NCI-H1105 (cell line): ENCODE data around the gene FAM118B.

ENCODE experiments used
- DNase-seq: peaks from one replicate; lab custom pipeline; 2025; lab: John Stamatoyannopoulos, UW

The FAM118B gene

GRCh38 chr11:126211236-126212088, at the start of gene FAM118B, which contains the start of gene RPUSD4:
FAM118B (plus strand) TSS chr11:126211782; CDS start chr11:126235002, 23,220 bp downstream.
RPUSD4 (minus strand) TSS chr11:126211650; CDS start chr11:126211638, 12 bp downstream.
- DNase-seq, result peak; percentile 99

GRCh38 chr11:126162306-126163030, 49.1 kb upstream of the FAM118B start:
- no peak for DNase-seq

GRCh38 chr11:126163074-126163700, 48.4 kb upstream of the FAM118B start:
- no peak for DNase-seq

- no peak for DNase-seq
Measured at GRCh38 chr11:126163779-126164178, 47.8 kb upstream of the FAM118B start.

GRCh38 chr11:126164781-126165180, 46.8 kb upstream of the FAM118B start:
- DNase-seq, result no peak

GRCh38 chr11:126165311-126165720, 46.3 kb upstream of the FAM118B start:
- no peak for DNase-seq

- no peak for DNase-seq
Measured at GRCh38 chr11:126165757-126166156, 45.8 kb upstream of the FAM118B start.

- no peak for DNase-seq
Measured at GRCh38 chr11:126166413-126166812, 45.2 kb upstream of the FAM118B start.

GRCh38 chr11:126167488-126167887, 44.1 kb upstream of the FAM118B start:
- no peak for DNase-seq

GRCh38 chr11:126169291-126169690, 42.3 kb upstream of the FAM118B start:
- no peak for DNase-seq

- no peak for DNase-seq
Measured at GRCh38 chr11:126172596-126173038, 39.0 kb upstream of the FAM118B start.

- DNase-seq, result no peak
Measured at GRCh38 chr11:126173257-126173656, 38.3 kb upstream of the FAM118B start.

GRCh38 chr11:126174816-126175215, 36.8 kb upstream of the FAM118B start:
- DNase-seq, result no peak

- no peak for DNase-seq
Measured at GRCh38 chr11:126175393-126175792, 36.2 kb upstream of the FAM118B start.

- no peak for DNase-seq
Measured at GRCh38 chr11:126176853-126177470, 34.6 kb upstream of the FAM118B start.

- no peak for DNase-seq
Measured at GRCh38 chr11:126181939-126182730, 29.4 kb upstream of the FAM118B start.

GRCh38 chr11:126182787-126183445, 28.7 kb upstream of the FAM118B start:
- no peak for DNase-seq

GRCh38 chr11:126185259-126186024, 26.1 kb upstream of the FAM118B start:
- DNase-seq, result no peak

GRCh38 chr11:126186025-126186698, 25.4 kb upstream of the FAM118B start:
- no peak for DNase-seq
